CD4-positive, alpha-beta memory T cell (primary cell): ENCODE results near the gene KLRC1. TPM values are rescaled to one million over a fixed set of nuclear protein-coding genes. Genes with fewer than 3 reads are reported as not detected.
"Not testable (repeated sequence)": the region's sequence is repeated elsewhere in the genome, so short reads cannot be mapped to it uniquely, and the experiment has no call there.

Experiments used
- CTCF ChIA-PET: fragments of 350-600 bp; sonication (Branson Sonifier 250); formaldehyde crosslinking; loops from one replicate; lab custom pipeline; 2021; ENCODE audit warnings: inconsistent platforms; ENCODE audit not compliant: partially characterized antibody; lab: Charles Lee
- POLR2A ChIA-PET: fragments of 350-600 bp; sonication (Branson Sonifier 250); formaldehyde crosslinking; loops from one replicate; lab custom pipeline; 2021; ENCODE audit not compliant: partially characterized antibody; lab: Charles Lee
- DNase-seq, 5 donors: peaks; one replicate each; pipeline versions ENCODE4 v3.0.0 to v3.0.0-alpha.2; 2020 to 2022; ENCODE audit warnings: mixed read lengths in 1 of 5
- H3K27ac ChIP-seq: one replicate; pipeline ENCODE4 v1.7.0; 2013; ENCODE audit warnings: low read depth, low read length
- H3K27me3 ChIP-seq: 2 replicates; pipeline ENCODE4 v1.7.0; 2013; ENCODE audit warnings: mild to moderate bottlenecking, low read length, moderate library complexity; ENCODE audit not compliant: insufficient read depth
- H3K36me3 ChIP-seq: 2 replicates; pipeline ENCODE4 v1.7.0; 2013; ENCODE audit warnings: mild to moderate bottlenecking, low read length, moderate library complexity; ENCODE audit not compliant: insufficient read depth
- H3K4me1 ChIP-seq: 2 replicates; pipeline ENCODE4 v1.7.0; 2013; ENCODE audit warnings: mild to moderate bottlenecking, low read length, moderate library complexity; ENCODE audit not compliant: insufficient read depth
- H3K4me3 ChIP-seq, 2 donors: one replicate each; pipeline ENCODE4 v1.7.0; 2013; ENCODE audit warnings: low read length in 2 of 2, mild to moderate bottlenecking in 1 of 2
- H3K9me3 ChIP-seq, 2 donors: one replicate each; pipeline ENCODE4 v1.7.0; 2013; ENCODE audit warnings: low read length in 2 of 2, control low read depth in 1 of 2; ENCODE audit not compliant: control insufficient read depth in 1 of 2
- H3K27ac Mint-ChIP-seq, 7 donors: one replicate each; pipeline ENCODE4 v1.8.0; 2020 to 2021; ENCODE audit warnings: mixed read lengths in 7 of 7, mild to moderate bottlenecking in 6 of 7, inconsistent platforms in 3 of 7, moderate library complexity in 3 of 7
- H3K27me3 Mint-ChIP-seq, 2 donors: one replicate each; pipeline ENCODE4 v1.8.0; 2020 to 2021; ENCODE audit warnings: mixed read lengths in 2 of 2
- H3K36me3 Mint-ChIP-seq, 2 donors: one replicate each; pipeline ENCODE4 v1.8.0; 2020 to 2021; ENCODE audit warnings: mixed read lengths in 2 of 2, inconsistent platforms in 1 of 2, mild to moderate bottlenecking in 1 of 2
- H3K4me1 Mint-ChIP-seq, 4 donors: one replicate each; pipeline ENCODE4 v1.8.0; 2020 to 2021; ENCODE audit warnings: mixed read lengths in 4 of 4, mild to moderate bottlenecking in 1 of 4
- H3K4me3 Mint-ChIP-seq, 8 donors: one replicate each; pipeline ENCODE4 v1.8.0; 2020 to 2021; ENCODE audit warnings: mixed read lengths in 8 of 8, mild to moderate bottlenecking in 7 of 8, moderate library complexity in 6 of 8, inconsistent platforms in 3 of 8
- H3K9me3 Mint-ChIP-seq, 8 donors: one replicate each; pipeline ENCODE4 v1.8.0; 2020 to 2021; ENCODE audit warnings: mixed read lengths in 8 of 8, mild to moderate bottlenecking in 5 of 8, inconsistent platforms in 3 of 8, moderate library complexity in 1 of 8
- intact Hi-C: fragments of 100-400 bp; cut with micrococcal nuclease; formaldehyde crosslinking; loops from one replicate; pipeline ENCODE4 v1.15.1; 2023
- polyA plus RNA-seq, 2 donors: library from polyadenylated mRNA; unstranded; fragments of 300-500 nt; fragmentation: Illumina TruSeq; gene quantifications; one replicate each; pipeline ENCODE4 v1.2.3, GENCODE V29; 2021
- total RNA-seq, 2 experiments: library from RNA; stranded (reverse); gene quantifications; one replicate each; pipeline ENCODE4 v1.2.3, GENCODE V29; 2021

KLRC1 gene
- total RNA-seq (not detected), polyA plus RNA-seq (not detected)

- no peaks in the 10 kb centered on the region for H3K36me3 ChIP-seq
- peaks cover 13 to 32% (median 25%) of the 10 kb centered on the region in 8 donors for H3K9me3 Mint-ChIP-seq
- no peak for DNase-seq
- ChIA-PET CTCF (no interaction called here), POLR2A (no interaction called here)
- intact Hi-C loops = no loop called here
- H3K27me3 ChIP-seq = no peaks in the 10 kb centered on the region
- no peaks in the 10 kb centered on the region for H3K4me1 ChIP-seq
- peaks cover 0 to 11% of the 10 kb centered on the region in 2 donors for H3K9me3 ChIP-seq
- H3K4me1 Mint-ChIP-seq = no peaks in the 10 kb centered on the region
- H3K27ac ChIP-seq = no peak within 1 kb of the TSS
- peaks cover 0 to 4% of the 10 kb centered on the region in 2 donors for H3K36me3 Mint-ChIP-seq
- no peak within 1 kb of the TSS for H3K4me3 ChIP-seq
- no peak within 1 kb of the TSS for H3K4me3 Mint-ChIP-seq
- no peak within 1 kb of the TSS for H3K27ac Mint-ChIP-seq
- H3K27me3 Mint-ChIP-seq = no peaks in the 10 kb centered on the region
Measured at GRCh38 chr12:10453156-10453555, at the start of gene KLRC1. Gene KLRC1 (minus strand): TSS chr12:10453377. CDS start chr12:10451156, 2,221 bp downstream.

GRCh38 chr12:10501030-10501429 is 47.9 kb upstream of the KLRC1 start:
- H3K9me3 Mint-ChIP-seq = peaks cover 0 to 3% (median 0%) of the 10 kb centered on the region in 8 donors
- peaks cover 6 to 19% of the 10 kb centered on the region in 2 donors for H3K27me3 Mint-ChIP-seq
- H3K4me1 Mint-ChIP-seq = peaks cover 0 to 2% (median 0%) of the 10 kb centered on the region in 4 donors
- no peak for DNase-seq
- Histone ChIP-seq H3K27ac (no peak overlapping the region), H3K36me3 (no peaks in the 10 kb centered on the region), H3K27me3 (no peaks in the 10 kb centered on the region), H3K9me3 (no peaks in the 10 kb centered on the region), H3K4me1 (no peaks in the 10 kb centered on the region), H3K4me3 (no peak overlapping the region)
- no peak overlapping the region for H3K27ac Mint-ChIP-seq
- ChIA-PET CTCF (no interaction called here), POLR2A (no interaction called here)
- intact Hi-C loops = no loop called here
- no peaks in the 10 kb centered on the region for H3K36me3 Mint-ChIP-seq
- H3K4me3 Mint-ChIP-seq = no peak overlapping the region

- Mint-ChIP-seq H3K4me1 (peaks cover 0 to 2% (median 0%) of the 10 kb centered on the region in 4 donors), H3K9me3 (peaks cover 0 to 2% (median 0%) of the 10 kb centered on the region in 8 donors), H3K27ac (no peak overlapping the region), H3K27me3 (peaks cover 12 to 19% of the 10 kb centered on the region in 2 donors), H3K36me3 (no peaks in the 10 kb centered on the region), H3K4me3 (no peak overlapping the region)
- Histone ChIP-seq H3K27ac (no peak overlapping the region), H3K36me3 (no peaks in the 10 kb centered on the region), H3K4me1 (no peaks in the 10 kb centered on the region), H3K27me3 (no peaks in the 10 kb centered on the region), H3K9me3 (no peaks in the 10 kb centered on the region), H3K4me3 (no peak overlapping the region)
- intact Hi-C loops = no loop called here
- POLR2A ChIA-PET = no interaction called here
- DNase-seq = no peak
- CTCF ChIA-PET = no interaction called here
Measured at GRCh38 chr12:10498042-10498441, 44.9 kb upstream of the KLRC1 start.

GRCh38 chr12:10497602-10498001 is 44.4 kb upstream of the KLRC1 start:
- H3K4me3 ChIP-seq = no peak overlapping the region
- Mint-ChIP-seq H3K4me1 (peaks cover 0 to 2% (median 0%) of the 10 kb centered on the region in 4 donors), H3K36me3 (no peaks in the 10 kb centered on the region), H3K27me3 (peaks cover 11 to 18% of the 10 kb centered on the region in 2 donors), H3K9me3 (no peaks in the 10 kb centered on the region), H3K27ac (no peak overlapping the region), H3K4me3 (no peak overlapping the region)
- no peaks in the 10 kb centered on the region for H3K27me3 ChIP-seq
- H3K9me3 ChIP-seq = no peaks in the 10 kb centered on the region
- no peaks in the 10 kb centered on the region for H3K4me1 ChIP-seq
- intact Hi-C loops = no loop called here
- DNase-seq = no peak
- H3K27ac ChIP-seq = no peak overlapping the region
- no peaks in the 10 kb centered on the region for H3K36me3 ChIP-seq
- CTCF ChIA-PET = no interaction called here
- POLR2A ChIA-PET = no interaction called here

GRCh38 chr12:10491766-10492165 is 38.6 kb upstream of the KLRC1 start:
- Histone ChIP-seq H3K9me3 (no peaks in the 10 kb centered on the region), H3K4me3 (no peak overlapping the region), H3K27ac (no peak overlapping the region), H3K4me1 (no peaks in the 10 kb centered on the region), H3K36me3 (no peaks in the 10 kb centered on the region), H3K27me3 (no peaks in the 10 kb centered on the region)
- H3K4me1 Mint-ChIP-seq = no peaks in the 10 kb centered on the region
- intact Hi-C loops = no loop called here
- CTCF ChIA-PET = no interaction called here
- no peak overlapping the region for H3K27ac Mint-ChIP-seq
- peaks cover 12 to 16% of the 10 kb centered on the region in 2 donors for H3K27me3 Mint-ChIP-seq
- no peak overlapping the region for H3K4me3 Mint-ChIP-seq
- POLR2A ChIA-PET = no interaction called here
- no peak for DNase-seq
- H3K36me3 Mint-ChIP-seq = no peaks in the 10 kb centered on the region
- H3K9me3 Mint-ChIP-seq = peaks cover 0 to 3% (median under 1%) of the 10 kb centered on the region in 8 donors

GRCh38 chr12:10487328-10487727 is 34.2 kb upstream of the KLRC1 start:
- H3K4me3 ChIP-seq, H3K27ac Mint-ChIP-seq, POLR2A ChIA-PET, H3K36me3 ChIP-seq, H3K9me3 Mint-ChIP-seq, H3K9me3 ChIP-seq, H3K4me1 ChIP-seq, DNase-seq, CTCF ChIA-PET, H3K27ac ChIP-seq, H3K36me3 Mint-ChIP-seq, intact Hi-C loops, H3K4me1 Mint-ChIP-seq, H3K4me3 Mint-ChIP-seq, H3K27me3 ChIP-seq: not testable (repeated sequence)
- peaks cover 8 to 22% of the 10 kb centered on the region in 2 donors for H3K27me3 Mint-ChIP-seq

- H3K9me3 Mint-ChIP-seq = peaks cover 0 to 13% (median 4%) of the 10 kb centered on the region in 8 donors
- H3K27me3 Mint-ChIP-seq = peaks cover 12 to 18% of the 10 kb centered on the region in 2 donors
- H3K4me1 Mint-ChIP-seq, H3K4me3 Mint-ChIP-seq, H3K4me1 ChIP-seq, H3K36me3 ChIP-seq, POLR2A ChIA-PET, CTCF ChIA-PET, H3K9me3 ChIP-seq, H3K4me3 ChIP-seq, H3K27ac ChIP-seq, H3K27me3 ChIP-seq, DNase-seq, H3K36me3 Mint-ChIP-seq, intact Hi-C loops, H3K27ac Mint-ChIP-seq: not testable (repeated sequence)
Measured at GRCh38 chr12:10481901-10482300, 28.7 kb upstream of the KLRC1 start.

- POLR2A ChIA-PET, intact Hi-C loops, H3K36me3 ChIP-seq, H3K27me3 ChIP-seq, H3K36me3 Mint-ChIP-seq, H3K4me1 Mint-ChIP-seq, H3K4me3 Mint-ChIP-seq, H3K27ac ChIP-seq, CTCF ChIA-PET, H3K27ac Mint-ChIP-seq, DNase-seq, H3K4me3 ChIP-seq, H3K4me1 ChIP-seq, H3K9me3 ChIP-seq, H3K9me3 Mint-ChIP-seq: not testable (repeated sequence)
- H3K27me3 Mint-ChIP-seq = peaks cover 3 to 14% of the 10 kb centered on the region in 2 donors
Measured at GRCh38 chr12:10472808-10473207, 19.6 kb upstream of the KLRC1 start.
